ENCODE measurements around the gene P2RX4.
"Not testable (repeated sequence)": the region's sequence is repeated elsewhere in the genome, so short reads cannot be mapped to it uniquely, and the experiment has no call there.

The P2RX4 gene

DNA sequence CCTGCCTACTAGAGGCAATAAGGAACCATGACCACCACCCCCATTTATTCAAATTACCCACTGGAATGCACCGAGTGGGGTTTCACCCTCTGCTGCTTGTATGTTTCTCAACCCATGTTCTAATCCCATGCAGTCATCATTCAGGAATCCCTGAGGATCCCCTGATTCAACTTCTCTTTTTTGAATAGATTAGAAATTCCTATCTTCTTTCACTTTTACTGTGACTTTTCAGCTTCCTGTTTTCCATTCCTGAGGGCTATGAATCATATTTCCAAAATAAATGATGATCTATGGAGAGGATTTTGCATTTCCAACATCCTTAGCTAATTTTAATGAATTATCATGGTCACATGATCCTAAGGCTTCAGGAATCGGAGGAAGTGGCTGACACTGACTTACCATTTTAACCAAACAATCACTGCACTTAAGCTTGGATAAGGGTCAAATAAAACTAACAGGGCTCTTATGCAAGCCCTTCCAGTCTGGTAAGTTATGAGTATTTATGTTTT lies 19.4 kb upstream of the P2RX4 start:
- FAIRE-seq, result no peak
- no peak for TF ChIP-seq POLR2AphosphoS5 (IDR thresholded peaks at IDR 0.05; ENCODE audit: low read depth, low read length)
- no peak for TF ChIP-seq TAF1 (IDR thresholded peaks at IDR 0.05; ENCODE audit: borderline replicate concordance, low read depth, low read length)
- no peak for TF ChIP-seq POLR2A (IDR thresholded peaks at IDR 0.05; ENCODE audit: low read depth, low read length)
- DNase-seq (ENCODE audit: insufficient read length), result no peak

DNA sequence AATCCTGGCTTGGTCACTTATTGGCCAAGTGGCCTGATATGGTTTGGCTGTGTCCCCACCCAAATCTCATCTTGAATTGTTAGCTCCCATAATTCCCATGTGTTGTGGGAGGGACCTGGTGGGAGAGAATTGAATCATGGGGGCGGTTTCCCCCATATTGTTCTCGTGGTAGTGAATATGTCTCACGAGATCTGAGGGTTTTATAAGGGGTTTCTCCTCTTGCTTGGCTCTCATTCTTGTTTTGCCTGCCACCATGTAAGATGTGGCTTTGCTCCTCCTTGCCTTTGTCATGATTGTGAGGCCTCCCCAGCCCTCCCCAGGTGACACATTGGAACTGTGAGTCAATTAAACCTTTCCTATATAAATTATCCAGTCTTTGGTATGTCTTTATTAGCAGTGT lies 18.8 kb upstream of the P2RX4 start:
- FAIRE-seq (no peak), DNase-seq (ENCODE audit: insufficient read length) (no peak)
- no peak for TF ChIP-seq POLR2A (IDR thresholded peaks at IDR 0.05; ENCODE audit: low read depth, low read length)
- TF ChIP-seq POLR2AphosphoS5 (IDR thresholded peaks at IDR 0.05; ENCODE audit: low read depth, low read length), result no peak
- no peak for TF ChIP-seq TAF1 (IDR thresholded peaks at IDR 0.05; ENCODE audit: borderline replicate concordance, low read depth, low read length)

DNA sequence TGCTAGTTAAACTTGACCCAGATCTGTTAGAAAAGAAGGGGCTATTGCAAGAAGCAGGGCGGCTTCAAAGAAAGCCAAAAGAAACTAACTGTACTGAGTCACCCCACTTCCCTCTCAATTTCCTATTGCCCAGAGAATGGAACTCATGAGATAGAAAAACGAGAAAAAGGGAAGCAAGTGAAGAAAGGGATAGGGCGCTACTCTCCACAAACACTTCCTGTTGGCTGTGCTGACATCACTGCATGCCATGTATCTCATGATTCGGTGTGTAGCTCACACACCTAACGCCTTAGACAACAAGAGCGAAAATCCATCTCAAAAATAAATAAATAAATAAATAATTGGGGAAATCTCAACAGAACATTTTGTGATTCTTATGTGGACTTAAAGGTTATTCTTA lies 13.0 kb upstream of the P2RX4 start:
- TF ChIP-seq POLR2A (IDR thresholded peaks at IDR 0.05; ENCODE audit: low read depth, low read length) (no peak), POLR2AphosphoS5 (IDR thresholded peaks at IDR 0.05; ENCODE audit: low read depth, low read length) (no peak), TAF1 (IDR thresholded peaks at IDR 0.05; ENCODE audit: borderline replicate concordance, low read depth, low read length) (no peak)
- peak; percentile 54 for FAIRE-seq
- no peak for DNase-seq (ENCODE audit: insufficient read length)

DNA sequence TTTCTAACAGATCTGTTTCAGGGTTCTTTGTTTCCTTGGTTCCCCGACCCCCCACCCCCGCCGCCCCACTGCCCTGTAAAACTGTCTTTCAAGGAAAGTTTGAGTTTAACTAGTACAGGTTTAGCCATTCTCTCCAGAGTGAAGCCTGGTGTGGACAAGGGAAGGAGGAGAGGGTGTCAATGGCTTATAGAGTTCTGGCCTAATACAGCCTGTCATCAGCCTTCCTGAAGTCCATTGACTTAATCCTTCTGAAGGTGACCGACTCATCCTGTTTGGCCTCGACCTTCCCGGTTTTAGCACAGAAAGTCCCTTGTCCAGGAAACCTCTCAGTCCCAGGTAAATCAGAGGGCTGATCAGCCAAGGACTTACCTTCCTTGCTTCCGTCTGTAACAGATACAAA lies 11.0 kb upstream of the P2RX4 start:
- FAIRE-seq, result no peak

DNA sequence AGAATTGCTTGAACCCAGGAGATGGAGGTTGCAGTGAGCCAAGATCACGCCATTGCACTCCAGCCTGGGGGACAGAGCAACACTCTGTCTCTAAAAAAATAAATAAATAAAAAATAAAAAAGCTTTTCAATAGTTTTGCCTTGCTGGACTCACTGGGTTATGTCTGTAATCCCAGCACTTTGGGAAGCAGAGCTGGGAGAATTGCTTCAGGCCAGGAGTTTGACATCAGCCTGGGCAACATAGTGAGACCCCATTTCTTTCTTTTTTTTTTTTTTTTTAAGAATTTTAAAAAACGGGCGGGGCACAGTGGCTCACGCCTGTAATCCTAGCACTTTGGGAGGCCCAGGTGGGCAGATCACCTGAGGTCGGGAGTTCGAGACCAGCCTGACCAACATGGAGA lies 8.8 kb upstream of the P2RX4 start:
- FAIRE-seq; DNase-seq (ENCODE audit: insufficient read length): not testable (repeated sequence)

More for the DNA sequence above, 11.0 kb upstream of the P2RX4 start:
- no peak for TF ChIP-seq POLR2A (IDR thresholded peaks at IDR 0.05; ENCODE audit: low read depth, low read length)
- DNase-seq (ENCODE audit: insufficient read length), result no peak

DNA sequence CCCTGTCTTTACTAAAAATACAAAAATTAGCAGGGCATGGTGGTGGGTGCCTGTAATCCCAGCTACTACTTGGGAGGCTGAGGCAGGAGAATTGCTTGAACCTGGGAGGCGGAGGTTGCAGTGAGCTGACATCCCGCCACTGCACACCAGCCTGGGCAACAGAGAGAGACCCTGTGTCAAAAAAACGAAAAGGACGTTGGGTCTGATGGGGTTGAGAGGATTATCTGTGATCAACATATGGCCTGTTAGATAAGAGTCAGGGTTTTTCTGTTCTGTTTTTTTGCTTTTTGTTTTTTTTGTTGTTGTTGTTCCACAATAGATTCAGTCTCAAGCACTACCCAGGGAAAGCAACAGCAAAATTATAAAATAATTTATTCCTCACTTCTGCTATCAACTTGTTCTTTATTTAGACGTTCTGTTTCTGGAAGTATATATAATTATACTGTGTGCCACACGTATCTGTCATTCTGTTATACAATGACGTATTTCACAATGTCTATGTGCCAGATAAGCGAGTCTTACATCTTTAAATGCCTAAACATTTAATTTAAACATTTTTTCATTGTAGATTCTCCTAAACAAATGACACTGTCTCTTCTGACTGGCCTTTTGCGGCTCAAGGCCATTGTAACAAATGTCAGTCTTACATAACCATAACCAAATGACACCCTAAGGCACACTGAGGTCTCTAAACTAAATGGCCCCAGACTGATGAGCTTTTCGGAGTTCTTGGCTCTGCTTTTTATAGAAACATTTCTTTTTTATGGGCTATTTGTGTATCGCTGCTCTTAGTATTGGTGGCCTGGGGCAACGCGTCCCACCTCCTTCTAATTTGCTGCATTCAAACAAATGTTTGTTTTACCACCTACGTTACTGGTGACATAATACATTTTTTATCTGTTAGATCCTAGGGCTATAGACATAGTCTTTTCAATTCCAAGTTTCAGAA lies 7.2 kb upstream of the P2RX4 start:
- FAIRE-seq (no peak), DNase-seq (ENCODE audit: insufficient read length) (no peak)
- TF ChIP-seq TAF1 (IDR thresholded peaks at IDR 0.05; ENCODE audit: borderline replicate concordance, low read depth, low read length), result no peak
- TF ChIP-seq POLR2A (IDR thresholded peaks at IDR 0.05; ENCODE audit: low read depth, low read length), result no peak
- no peak for TF ChIP-seq POLR2AphosphoS5 (IDR thresholded peaks at IDR 0.05; ENCODE audit: low read depth, low read length)

DNA sequence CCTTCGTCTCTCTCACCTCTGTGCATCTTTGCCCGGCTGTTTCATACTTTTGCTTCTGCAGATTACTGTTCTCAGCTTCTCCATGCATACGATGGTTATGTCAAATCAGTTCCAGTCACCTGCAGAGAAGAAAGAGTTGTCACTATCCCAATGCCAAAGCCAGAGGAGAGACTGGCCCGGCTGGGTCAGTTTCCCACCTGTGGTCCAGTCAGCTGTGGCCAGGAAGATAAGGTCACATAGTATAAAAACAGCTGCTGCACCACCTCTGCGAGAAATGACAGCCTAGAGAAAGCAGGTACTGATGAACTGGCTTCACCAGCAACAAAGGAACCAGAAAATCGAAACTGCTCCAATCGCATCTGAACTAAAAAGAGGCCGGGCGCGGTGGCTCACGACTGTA lies 6.4 kb upstream of the P2RX4 start:
- FAIRE-seq (no peak), DNase-seq (ENCODE audit: insufficient read length) (no peak)
- TF ChIP-seq POLR2A (IDR thresholded peaks at IDR 0.05; ENCODE audit: low read depth, low read length) (no peak), TAF1 (IDR thresholded peaks at IDR 0.05; ENCODE audit: borderline replicate concordance, low read depth, low read length) (no peak), POLR2AphosphoS5 (IDR thresholded peaks at IDR 0.05; ENCODE audit: low read depth, low read length) (no peak)

DNA sequence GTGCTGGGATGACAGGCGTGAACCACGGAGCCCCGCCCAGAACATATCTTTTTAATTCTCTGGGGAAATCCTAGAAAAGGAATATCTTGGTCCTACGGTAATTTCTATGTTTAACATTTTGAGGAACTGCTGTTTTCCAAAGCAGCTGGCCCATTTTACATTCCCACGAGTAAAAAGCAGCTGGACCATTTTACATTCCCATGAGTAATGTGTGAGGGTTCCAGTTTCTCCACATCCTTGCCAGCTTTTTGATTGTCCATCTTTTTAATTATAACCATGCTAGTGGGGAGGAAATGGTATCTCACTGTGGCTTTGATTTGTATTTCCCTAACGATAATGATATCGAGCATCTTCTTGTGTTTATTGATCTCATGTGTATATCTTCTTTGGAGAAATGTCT lies 4.4 kb upstream of the P2RX4 start:
- FAIRE-seq (no peak), DNase-seq (ENCODE audit: insufficient read length) (no peak)
- TF ChIP-seq POLR2A (IDR thresholded peaks at IDR 0.05; ENCODE audit: low read depth, low read length) (no peak), POLR2AphosphoS5 (IDR thresholded peaks at IDR 0.05; ENCODE audit: low read depth, low read length) (no peak), TAF1 (IDR thresholded peaks at IDR 0.05; ENCODE audit: borderline replicate concordance, low read depth, low read length) (no peak)

DNA sequence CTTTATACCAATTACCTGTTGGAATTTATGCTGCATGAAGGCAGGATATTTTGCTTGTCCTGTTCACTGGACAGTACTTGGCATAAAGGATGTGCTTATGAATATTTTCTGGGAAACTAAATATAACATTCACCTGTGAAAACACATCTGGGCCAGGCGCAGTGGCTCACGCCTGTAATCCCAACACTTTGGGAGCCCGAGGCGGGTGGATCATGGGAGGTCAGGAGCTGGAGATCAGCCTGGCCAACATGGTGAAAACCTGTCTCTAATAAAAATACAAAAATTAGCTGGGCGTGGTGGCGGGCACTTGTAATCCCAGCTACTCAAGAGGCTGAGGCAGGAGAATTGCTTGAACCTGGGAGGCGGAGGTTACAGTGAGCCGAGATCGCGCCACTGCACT lies 1.4 kb upstream of the P2RX4 start:
- FAIRE-seq, result not testable (repeated sequence)

DNA sequence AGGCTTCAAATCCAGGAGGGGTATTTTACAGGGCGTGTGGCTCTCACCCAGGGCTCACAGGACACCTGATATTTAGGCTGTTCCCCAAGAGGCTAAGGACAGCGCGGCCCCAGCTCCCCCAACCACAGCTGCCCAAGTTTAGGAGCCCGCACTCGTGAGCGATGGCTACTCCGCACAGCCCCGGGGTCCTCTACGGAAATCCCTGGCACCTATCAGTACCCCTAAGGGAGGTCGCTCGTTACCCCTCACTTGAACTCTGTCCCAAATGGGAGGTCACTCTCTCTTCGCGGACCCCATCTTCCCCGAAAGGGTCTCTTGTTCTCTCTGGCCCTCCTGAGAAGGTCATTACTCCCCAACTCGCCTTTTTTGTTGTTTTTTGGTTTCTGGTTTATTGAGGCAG lies 708 bp upstream of the P2RX4 start:
- DNase-seq (ENCODE audit: insufficient read length) (no peak), FAIRE-seq (no peak)
- TF ChIP-seq POLR2A (IDR thresholded peaks at IDR 0.05; ENCODE audit: low read depth, low read length), result no peak
- TF ChIP-seq TAF1 (IDR thresholded peaks at IDR 0.05; ENCODE audit: borderline replicate concordance, low read depth, low read length), result no peak
- no peak for TF ChIP-seq POLR2AphosphoS5 (IDR thresholded peaks at IDR 0.05; ENCODE audit: low read depth, low read length)

More for the DNA sequence above, 1.4 kb upstream of the P2RX4 start:
- not testable (repeated sequence) for DNase-seq (ENCODE audit: insufficient read length)

DNA sequence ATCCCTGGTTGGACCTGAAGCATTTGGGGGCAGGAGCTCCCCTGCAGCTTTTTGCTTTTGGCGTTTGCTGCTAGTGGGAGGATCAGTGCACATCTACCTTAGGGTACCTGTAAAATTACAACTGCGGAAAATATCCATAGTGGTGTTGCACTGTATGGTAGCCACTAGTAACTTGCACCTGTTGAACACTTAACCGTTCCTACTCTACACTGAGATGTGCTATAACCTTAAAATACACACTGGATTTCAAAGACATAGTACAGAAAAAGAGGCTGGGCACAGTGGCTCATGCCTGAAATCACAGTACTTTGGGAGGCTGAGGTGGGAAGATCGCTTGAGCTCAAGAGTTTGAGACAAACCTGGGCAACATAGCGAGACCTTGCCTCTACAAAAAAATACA lies 2.9 kb downstream of the P2RX4 start:
- FAIRE-seq, result no peak
- TF ChIP-seq TAF1 (IDR thresholded peaks at IDR 0.05; ENCODE audit: borderline replicate concordance, low read depth, low read length) (no peak), POLR2A (IDR thresholded peaks at IDR 0.05; ENCODE audit: low read depth, low read length) (no peak), POLR2AphosphoS5 (IDR thresholded peaks at IDR 0.05; ENCODE audit: low read depth, low read length) (no peak)
- DNase-seq (ENCODE audit: insufficient read length), result no peak

DNA sequence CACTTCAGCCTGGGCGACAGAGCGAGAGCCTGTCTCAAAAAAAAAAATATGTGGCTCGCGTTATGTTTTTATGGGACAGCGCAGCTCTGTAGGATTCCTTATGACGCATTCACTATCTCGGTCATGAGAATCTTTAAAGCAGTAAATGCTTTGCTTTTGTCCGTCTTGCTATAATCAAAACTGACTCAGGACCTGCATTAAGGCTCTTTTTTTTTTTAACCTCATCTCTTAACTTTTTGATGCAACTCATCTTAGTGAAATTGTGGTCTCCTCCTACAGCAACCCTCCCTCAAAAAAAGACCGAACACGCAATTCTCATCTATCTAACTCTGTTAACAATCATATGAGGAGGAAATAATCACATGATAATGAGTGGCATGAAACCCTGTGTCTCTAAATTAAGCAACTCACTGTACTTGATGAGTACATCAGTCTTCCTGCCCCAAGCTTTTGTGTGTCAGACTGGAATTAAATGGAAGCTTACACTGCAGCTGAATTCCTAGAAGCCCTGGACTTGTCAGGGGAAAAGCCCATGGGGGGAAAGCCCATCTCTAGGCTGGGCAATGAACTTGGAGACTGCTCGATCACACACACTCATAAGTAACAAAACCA lies 4.3 kb downstream of the P2RX4 start:
- DNase-seq (ENCODE audit: insufficient read length), result no peak
- no peak for TF ChIP-seq POLR2A (IDR thresholded peaks at IDR 0.05; ENCODE audit: low read depth, low read length)
- TF ChIP-seq POLR2AphosphoS5 (IDR thresholded peaks at IDR 0.05; ENCODE audit: low read depth, low read length), result no peak
- no peak for TF ChIP-seq TAF1 (IDR thresholded peaks at IDR 0.05; ENCODE audit: borderline replicate concordance, low read depth, low read length)
- no peak for FAIRE-seq
